GM21528 (cell line): ENCODE measurements around the gene UAP1.
"Not testable (repeated sequence)": the region's sequence is repeated elsewhere in the genome, so short reads cannot be mapped to it uniquely, and the experiment has no call there.

Experiments used
- ATAC-seq: cut with Tn5 transposase; IDR thresholded peaks from one replicate; pipeline ENCODE4 v1.9.1; 2021; ENCODE audit warnings: mild to moderate bottlenecking, moderate library complexity; ENCODE audit not compliant: unreplicated experiment, low FRiP score

Gene UAP1

GRCh38 chr1:162562470-162562828, 927 bp downstream of the UAP1 start:
- ATAC-seq: no peak

GRCh38 chr1:162564762-162565218, 3.3 kb downstream of the UAP1 start:
- ATAC-seq: no peak

DNA sequence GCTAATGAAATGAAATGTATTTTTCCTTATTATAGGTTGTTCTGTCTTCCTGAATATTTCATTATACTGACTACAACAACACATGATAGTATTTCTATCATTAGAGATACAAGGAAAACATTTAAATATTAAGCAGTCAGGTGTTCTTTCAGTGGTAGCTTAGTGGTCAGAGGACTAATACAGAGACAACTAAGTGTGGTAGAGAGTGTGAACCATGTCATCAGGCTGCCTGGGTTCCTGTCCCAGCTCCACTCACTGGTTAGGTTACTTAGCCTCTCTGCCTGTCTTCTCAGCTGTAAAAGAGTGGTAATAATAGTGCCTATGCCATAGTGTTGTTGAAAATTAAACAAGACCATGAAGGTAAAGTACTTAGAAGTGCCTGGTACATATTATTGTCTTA, 3.9 kb downstream of the UAP1 start:
- ATAC-seq: no peak

GRCh38 chr1:162566870-162567269, 5.3 kb downstream of the UAP1 start:
- ATAC-seq: no peak

DNA sequence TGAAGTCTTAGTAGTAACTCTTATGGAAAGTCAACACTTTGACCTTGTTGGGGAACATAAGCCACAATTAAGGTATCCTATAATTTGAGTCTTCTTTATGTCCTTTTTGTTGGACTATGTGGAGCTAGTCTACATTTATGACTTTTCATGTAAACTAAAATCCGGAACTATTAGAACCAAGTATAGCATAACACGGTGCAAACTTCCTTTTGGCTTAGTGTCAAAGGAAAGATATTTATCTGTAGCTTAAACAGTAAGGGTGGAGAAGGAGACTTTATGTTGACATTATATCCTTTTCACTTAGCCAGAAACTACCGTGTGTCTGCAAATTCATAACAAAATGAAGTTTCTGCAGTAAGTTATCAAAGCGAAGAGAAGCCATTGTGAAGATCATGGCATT, 7.3 kb downstream of the UAP1 start:
- ATAC-seq: no peak

DNA sequence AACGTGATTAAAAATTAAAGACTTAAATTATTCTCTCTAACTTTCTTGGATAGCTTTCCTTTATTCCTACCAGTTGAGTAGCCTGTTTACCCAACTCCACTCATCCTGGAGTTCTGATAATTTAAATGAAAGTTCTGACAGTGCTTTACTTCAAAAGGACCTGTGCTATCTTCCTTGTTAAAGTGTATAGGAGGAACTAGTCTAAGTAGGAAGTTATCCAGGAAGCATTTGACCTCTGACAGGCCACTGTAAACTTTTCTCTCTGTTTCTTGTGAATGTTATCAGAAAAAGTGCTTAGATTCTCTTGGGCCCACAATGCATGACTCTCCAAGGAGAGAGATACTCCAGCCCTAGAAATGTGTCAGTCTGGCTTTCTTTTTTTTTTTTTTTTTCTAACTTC, 9.2 kb downstream of the UAP1 start:
- no peak for ATAC-seq

GRCh38 chr1:162571121-162571520, 9.6 kb downstream of the UAP1 start:
- not testable (repeated sequence) for ATAC-seq

DNA sequence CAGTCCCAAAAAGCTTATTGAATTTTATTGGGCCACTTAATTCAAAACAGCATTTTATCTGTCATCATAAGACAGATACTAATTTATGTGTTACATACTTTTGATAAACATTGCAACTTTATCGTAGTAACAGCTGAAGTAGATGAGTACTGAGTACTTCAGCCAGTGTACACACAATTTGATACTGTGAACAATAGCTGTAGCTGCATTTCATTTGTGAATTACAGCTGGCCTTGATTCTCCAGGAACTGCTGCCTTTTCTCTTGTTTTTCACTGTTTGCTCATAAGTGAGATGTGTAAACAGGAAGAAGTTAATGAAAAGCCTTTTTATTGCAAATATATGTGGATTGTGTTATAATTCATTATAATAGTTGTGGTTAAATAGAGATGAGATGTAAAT, 10.2 kb downstream of the UAP1 start:
- ATAC-seq: no peak

DNA sequence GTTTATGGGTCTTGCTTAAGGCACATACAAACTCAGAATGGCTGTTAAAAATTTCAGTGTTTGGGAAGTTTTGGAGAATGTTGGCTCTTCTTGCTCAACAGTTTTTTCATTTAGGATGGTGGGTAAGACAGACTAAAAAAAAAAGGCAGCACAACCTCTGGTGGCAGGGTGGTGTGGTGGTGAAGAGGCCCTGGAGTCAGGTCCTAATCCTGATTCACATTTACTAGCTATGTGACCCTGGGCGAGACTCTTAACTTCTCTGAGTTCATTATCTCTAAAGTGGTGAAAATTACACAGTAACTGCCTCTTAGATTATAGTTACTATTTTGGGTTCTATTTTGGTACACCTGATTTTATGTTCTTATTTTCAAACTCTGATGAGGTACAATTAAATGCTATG, 11.6 kb downstream of the UAP1 start:
- ATAC-seq: no peak

DNA sequence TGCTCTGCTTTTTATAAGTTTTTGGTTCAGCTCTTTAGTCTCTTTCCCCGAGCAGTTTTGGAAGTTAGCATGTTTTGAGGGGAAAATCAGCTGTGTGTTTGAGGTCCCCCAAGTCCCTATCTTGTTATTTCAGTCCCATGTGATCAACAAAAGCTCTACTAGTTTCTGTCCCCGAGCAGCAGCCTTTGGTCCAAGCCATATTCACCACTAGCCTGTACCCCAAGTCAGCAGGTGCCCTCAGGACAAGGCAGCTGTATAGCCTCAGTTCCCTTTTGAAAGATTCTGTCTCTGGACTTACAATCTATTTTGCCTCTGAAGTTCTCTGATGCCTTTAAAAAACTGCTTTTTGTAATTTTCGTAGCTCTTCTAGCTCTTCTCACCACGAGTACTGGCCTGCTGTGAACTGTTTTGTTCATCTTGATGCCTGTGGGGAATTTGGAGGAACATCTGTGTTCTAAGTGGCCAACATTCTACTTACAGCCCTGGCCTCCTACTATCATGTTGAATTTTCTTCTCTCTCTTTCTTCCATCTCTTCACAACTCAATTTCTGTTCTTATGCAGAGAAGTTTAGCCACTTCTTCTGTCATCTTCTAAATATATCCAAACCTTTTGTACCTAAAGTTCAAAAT, 16.7 kb downstream of the UAP1 start:
- ATAC-seq: no peak

DNA sequence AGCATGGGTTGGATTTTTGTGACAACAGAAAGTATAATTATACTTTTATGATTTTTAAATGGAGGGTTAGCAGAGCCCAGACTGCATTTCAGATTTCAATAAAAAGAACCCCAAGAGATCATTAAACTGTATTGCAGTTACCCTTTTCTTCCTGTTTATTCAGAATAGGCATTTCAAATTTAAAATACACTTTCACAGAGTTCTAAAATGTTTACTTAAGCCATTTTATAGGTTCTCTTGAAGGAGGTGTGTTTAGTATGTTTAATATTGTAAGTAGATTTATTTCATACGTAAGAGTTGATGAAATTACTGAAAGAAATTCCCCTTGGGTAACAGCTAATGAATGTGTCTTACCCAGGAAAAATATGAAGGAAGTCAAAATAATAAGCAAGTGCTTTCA, 17.4 kb downstream of the UAP1 start:
- no peak for ATAC-seq

DNA sequence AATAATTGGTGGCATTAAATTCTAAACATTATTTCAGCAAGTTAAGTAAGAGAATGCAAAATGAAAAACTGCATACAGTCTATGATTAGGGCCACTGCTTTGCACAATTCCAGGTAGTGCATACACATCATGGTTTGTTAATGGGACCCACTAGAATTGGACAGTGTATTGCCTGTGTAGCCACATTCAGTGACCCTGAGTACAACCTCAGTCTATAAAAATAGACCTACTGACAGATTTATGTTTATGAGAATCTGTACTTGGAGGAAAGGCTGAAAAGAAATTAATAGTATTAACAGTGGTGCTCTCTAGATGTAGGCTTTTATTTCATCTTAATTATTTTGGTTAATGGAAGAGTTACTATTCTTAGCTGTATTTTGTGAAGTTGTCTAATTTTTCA, 18.8 kb downstream of the UAP1 start:
- ATAC-seq: no peak

DNA sequence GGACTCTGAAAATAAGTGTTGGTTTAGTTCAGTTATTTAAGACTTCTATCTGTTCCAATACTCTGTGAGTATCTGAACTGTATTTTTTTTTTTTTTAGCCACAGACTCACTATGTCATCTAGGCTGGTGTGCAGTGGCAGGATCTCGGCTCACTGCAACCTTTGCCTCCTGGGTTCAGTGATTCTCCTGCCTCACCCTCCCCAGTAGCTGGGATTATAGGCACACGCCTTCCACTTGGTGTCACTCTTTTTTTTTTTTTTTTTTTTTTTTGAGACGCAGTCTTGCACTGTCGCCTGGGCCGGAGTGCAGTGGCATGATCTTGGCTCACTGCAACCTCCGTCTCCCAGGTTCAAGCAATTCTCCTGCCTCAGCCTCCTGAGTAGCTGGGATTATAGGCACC, 21.4 kb downstream of the UAP1 start:
- not testable (repeated sequence) for ATAC-seq

DNA sequence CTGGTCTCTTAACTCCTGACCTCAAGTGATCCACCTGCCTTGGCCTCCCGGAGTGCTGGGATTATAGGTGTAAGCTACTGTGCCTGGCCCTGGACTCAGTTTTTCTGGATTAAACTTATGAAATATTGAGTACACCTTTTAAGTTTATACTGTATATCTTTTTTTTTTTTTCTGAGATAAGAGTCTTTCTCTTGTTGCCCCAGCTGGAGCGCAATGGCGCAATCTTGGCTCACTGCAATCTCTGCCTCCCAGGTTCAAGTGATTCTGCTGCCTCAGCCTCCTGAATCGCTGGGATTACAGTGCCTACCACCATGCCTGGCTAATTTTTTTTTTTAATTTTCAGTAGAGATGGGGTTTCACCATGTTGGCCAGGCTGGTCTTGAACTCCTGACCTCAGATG, 23.6 kb downstream of the UAP1 start:
- ATAC-seq: not testable (repeated sequence)

DNA sequence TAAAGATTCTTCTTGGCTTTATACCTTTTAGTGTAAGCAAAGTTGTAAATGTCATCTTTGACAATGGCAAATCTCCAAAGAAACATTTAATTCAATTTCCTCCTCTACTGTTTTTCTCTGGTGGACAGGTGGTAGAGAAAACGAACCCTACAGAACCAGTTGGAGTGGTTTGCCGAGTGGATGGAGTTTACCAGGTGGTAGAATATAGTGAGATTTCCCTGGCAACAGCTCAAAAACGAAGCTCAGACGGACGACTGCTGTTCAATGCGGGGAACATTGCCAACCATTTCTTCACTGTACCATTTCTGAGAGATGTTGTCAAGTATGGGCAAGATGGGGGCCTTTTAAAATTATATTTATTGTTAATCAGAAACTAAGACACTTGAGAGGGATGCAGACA, 25.8 kb downstream of the UAP1 start:
- ATAC-seq: no peak

- no peak for ATAC-seq
These were observed 26.3 kb downstream of the UAP1 start for GRCh38 chr1:162587761-162588260.

DNA sequence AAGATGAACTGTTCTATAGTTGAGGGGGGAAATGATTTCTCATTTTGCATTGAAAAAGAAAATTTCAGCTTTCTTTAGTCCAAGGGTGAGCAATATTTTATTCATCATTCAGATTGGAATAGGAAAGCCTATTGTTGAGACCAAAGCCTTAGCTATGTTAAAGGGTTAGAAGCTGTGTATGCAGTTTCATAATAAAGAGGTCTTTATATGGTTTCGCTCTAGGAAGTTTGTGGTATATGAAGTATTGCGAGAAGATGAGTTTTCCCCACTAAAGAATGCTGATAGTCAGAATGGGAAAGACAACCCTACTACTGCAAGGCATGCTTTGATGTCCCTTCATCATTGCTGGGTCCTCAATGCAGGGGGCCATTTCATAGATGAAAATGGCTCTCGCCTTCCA, 28.6 kb downstream of the UAP1 start:
- no peak for ATAC-seq

- no peak for ATAC-seq
These were observed 29.2 kb downstream of the UAP1 start for GRCh38 chr1:162590686-162591085.

GRCh38 chr1:162596514-162597170, 35.1 kb downstream of the UAP1 start:
- no peak for ATAC-seq

GRCh38 chr1:162599451-162599850, 37.9 kb downstream of the UAP1 start:
- no peak for ATAC-seq

- ATAC-seq: not testable (repeated sequence)
These were observed 41.6 kb downstream of the UAP1 start for GRCh38 chr1:162603117-162603516.

- no peak for ATAC-seq
These were observed 43.9 kb downstream of the UAP1 start for GRCh38 chr1:162605225-162605927.
